ENCODE data around the gene ROBO1. TPM values are rescaled to one million over a fixed set of nuclear protein-coding genes. Genes with fewer than 3 reads are reported as not detected.

ROBO1 gene
- total and polyA plus RNA-seq, 2 of the 8 experiments (the other 6 are each of a cell fraction or from before 2014, with no cell fraction given): 51.4 to 91.0 TPM

DNA sequence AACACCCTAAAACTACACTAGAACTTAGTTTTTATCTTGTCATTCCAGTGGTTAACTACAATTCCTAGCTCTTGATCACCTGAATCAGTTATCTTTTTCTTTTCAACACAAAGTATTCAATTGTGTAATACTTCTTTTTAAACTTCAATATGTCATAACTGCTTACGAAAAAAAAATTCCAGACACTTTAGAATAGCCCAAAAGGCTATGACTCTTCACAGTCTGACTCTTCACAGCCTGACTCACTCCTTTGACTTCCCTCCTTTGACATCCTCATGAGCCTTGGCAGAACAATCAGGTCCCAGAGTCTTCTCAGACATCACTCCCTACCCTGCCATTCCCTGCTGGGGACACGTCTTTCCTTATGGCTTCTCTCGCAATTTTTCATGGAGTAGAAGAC is 727.1 kb downstream of the ROBO1 start (continued):
- TF ChIP-seq POLR2A (IDR thresholded peaks at IDR 0.05; ENCODE audit: control extremely low read depth in 1 of 2, low read depth in 2 of 2, low read length in 2 of 2) (no peak), TAF1 (IDR thresholded peaks at IDR 0.05; ENCODE audit: low read depth, low read length) (no peak), MAFK (IDR thresholded peaks at IDR 0.05; ENCODE audit: low read depth, low read length) (no peak)
